ENCODE data around the gene EOLA1. TPM values are rescaled to one million over a fixed set of nuclear protein-coding genes. Genes with fewer than 3 reads are reported as not detected.
"Not testable (repeated sequence)": the region's sequence is repeated elsewhere in the genome, so short reads cannot be mapped to it uniquely, and the experiment has no call there.

Gene EOLA1
- total RNA-seq, 1 experiment from 2014 or later, result 10.9 TPM

GRCh38 chrX:149525903-149526302 is 14.9 kb upstream of the EOLA1 start:
- not testable (repeated sequence) for H3K27ac ChIP-seq; H3K36me3 ChIP-seq; H3K4me1 ChIP-seq; H3K9me3 ChIP-seq (replicated peaks); H3K4me3 ChIP-seq; H3K27me3 ChIP-seq; DNase-seq

- not testable (repeated sequence) for DNase-seq; H3K36me3 ChIP-seq; H3K27me3 ChIP-seq; H3K4me3 ChIP-seq; H3K27ac ChIP-seq; H3K4me1 ChIP-seq; H3K9me3 ChIP-seq (replicated peaks)
Observed at GRCh38 chrX:149526318-149527033, 14.3 kb upstream of the EOLA1 start.

- H3K9me3 ChIP-seq (replicated peaks), result no peaks in the 10 kb centered on the region
- no peak overlapping the region for H3K4me3 ChIP-seq
- peak in 1 of 2 experiments; percentile 18 for DNase-seq
- no peaks in the 10 kb centered on the region for H3K36me3 ChIP-seq
- H3K27ac ChIP-seq, result no peak overlapping the region
- no peaks in the 10 kb centered on the region for H3K4me1 ChIP-seq
- no peaks in the 10 kb centered on the region for H3K27me3 ChIP-seq
Observed at GRCh38 chrX:149527705-149528104, 13.1 kb upstream of the EOLA1 start.

GRCh38 chrX:149528381-149528780 is 12.4 kb upstream of the EOLA1 start:
- no peaks in the 10 kb centered on the region for H3K4me1 ChIP-seq

GRCh38 chrX:149531599-149531998 is 9.2 kb upstream of the EOLA1 start:
- no peaks in the 10 kb centered on the region for H3K27me3 ChIP-seq
- DNase-seq, result no peak
- H3K4me3 ChIP-seq, result no peak overlapping the region
- H3K27ac ChIP-seq, result no peak overlapping the region
- H3K9me3 ChIP-seq (replicated peaks), result no peaks in the 10 kb centered on the region
- no peaks in the 10 kb centered on the region for H3K4me1 ChIP-seq
- no peaks in the 10 kb centered on the region for H3K36me3 ChIP-seq

More at GRCh38 chrX:149528381-149528780, 12.4 kb upstream of the EOLA1 start:
- Histone ChIP-seq H3K27ac (no peak overlapping the region), H3K27me3 (no peaks in the 10 kb centered on the region), H3K4me3 (no peak overlapping the region), H3K9me3 (replicated peaks) (no peaks in the 10 kb centered on the region), H3K36me3 (no peaks in the 10 kb centered on the region)
- DNase-seq, result no peak

GRCh38 chrX:149532868-149533267 is 7.9 kb upstream of the EOLA1 start:
- H3K4me1 ChIP-seq; H3K27ac ChIP-seq; DNase-seq; H3K36me3 ChIP-seq; H3K9me3 ChIP-seq (replicated peaks); H3K4me3 ChIP-seq; H3K27me3 ChIP-seq: not testable (repeated sequence)

- not testable (repeated sequence) for H3K36me3 ChIP-seq; H3K27ac ChIP-seq; H3K27me3 ChIP-seq; H3K4me3 ChIP-seq; H3K4me1 ChIP-seq; DNase-seq; H3K9me3 ChIP-seq (replicated peaks)
Observed at GRCh38 chrX:149533999-149534398, 6.8 kb upstream of the EOLA1 start.

GRCh38 chrX:149534926-149535602 is 5.7 kb upstream of the EOLA1 start:
- H3K27ac ChIP-seq; H3K4me1 ChIP-seq; H3K27me3 ChIP-seq; H3K4me3 ChIP-seq; H3K36me3 ChIP-seq; DNase-seq; H3K9me3 ChIP-seq (replicated peaks): not testable (repeated sequence)

GRCh38 chrX:149537474-149537873 is 3.3 kb upstream of the EOLA1 start:
- H3K27me3 ChIP-seq; H3K4me3 ChIP-seq; DNase-seq; H3K27ac ChIP-seq; H3K9me3 ChIP-seq (replicated peaks); H3K36me3 ChIP-seq; H3K4me1 ChIP-seq: not testable (repeated sequence)

- Histone ChIP-seq H3K27ac (no peak overlapping the region), H3K9me3 (replicated peaks) (no peaks in the 10 kb centered on the region)
Observed at GRCh38 chrX:149539283-149540130, 1.3 kb upstream of the EOLA1 start.

GRCh38 chrX:149540131-149540620 is 636 bp upstream of the EOLA1 start:
- Histone ChIP-seq H3K27me3 (no peaks in the 10 kb centered on the region), H3K36me3 (no peaks in the 10 kb centered on the region), H3K9me3 (replicated peaks) (no peaks in the 10 kb centered on the region), H3K4me1 (no peaks in the 10 kb centered on the region), H3K4me3 (peak overlapping the region; percentile 71), H3K27ac (peak overlapping the region; percentile 85)
- DNase-seq, result peak; percentile 91

More at GRCh38 chrX:149539283-149540130, 1.3 kb upstream of the EOLA1 start:
- Histone ChIP-seq H3K27me3 (no peaks in the 10 kb centered on the region), H3K36me3 (no peaks in the 10 kb centered on the region), H3K4me1 (no peaks in the 10 kb centered on the region), H3K4me3 (peak overlapping the region; percentile 62)
- DNase-seq, result peak; percentile 86

- H3K9me3 ChIP-seq (replicated peaks), result no peaks in the 10 kb centered on the region
- H3K4me1 ChIP-seq, result no peaks in the 10 kb centered on the region
- peak overlapping the region; percentile 85 for H3K27ac ChIP-seq
- H3K36me3 ChIP-seq, result no peaks in the 10 kb centered on the region
- peak in 1 of 2 experiments; percentile 7 for DNase-seq
- H3K27me3 ChIP-seq, result no peaks in the 10 kb centered on the region
- H3K4me3 ChIP-seq, result peak overlapping the region; percentile 71
Observed at GRCh38 chrX:149541521-149542047, 772 bp downstream of the EOLA1 start.

GRCh38 chrX:149545545-149546543 is 5.0 kb downstream of the EOLA1 start:
- not testable (repeated sequence) for H3K9me3 ChIP-seq (replicated peaks); H3K4me1 ChIP-seq; H3K27me3 ChIP-seq; H3K36me3 ChIP-seq; H3K27ac ChIP-seq; DNase-seq; H3K4me3 ChIP-seq

GRCh38 chrX:149546962-149547361 is 6.2 kb downstream of the EOLA1 start:
- H3K4me1 ChIP-seq, H3K36me3 ChIP-seq, H3K4me3 ChIP-seq: not testable (repeated sequence)

More at GRCh38 chrX:149546962-149547361, 6.2 kb downstream of the EOLA1 start:
- H3K9me3 ChIP-seq (replicated peaks); H3K27me3 ChIP-seq; DNase-seq; H3K27ac ChIP-seq: not testable (repeated sequence)

All from SJCRH30 (cell line).